Stimulated activated naive CD8-positive, alpha-beta T cell treated with anti-CD3 and anti-CD28 coated beads, Interleukin-15, amount 100 ng/mL, for 72 hours (primary cell): ENCODE data around the gene MECR.
A peak's percentile ranks its signal among the peaks of the same experiment; 100 is the strongest.

Experiments used
- ATAC-seq: fragments of 150-1000 bp; cut with Tn5 transposase; 2 replicates; pipeline ENCODE4 v1.10.0; 2021; ENCODE audit warnings: mild to moderate bottlenecking, moderate library complexity
- DNase-seq, 2 donors: peaks; one replicate each; pipeline ENCODE4 v3.0.0; 2021 to 2022
- H3K27ac Mint-ChIP-seq, 2 donors: one replicate each; pipeline ENCODE4 v1.8.0; 2022; ENCODE audit warnings: mild to moderate bottlenecking in 2 of 2, mixed read lengths in 2 of 2, moderate library complexity in 2 of 2
- H3K27me3 Mint-ChIP-seq: one replicate; pipeline ENCODE4 v1.8.0; 2022; ENCODE audit warnings: mixed read lengths
- H3K4me1 Mint-ChIP-seq: one replicate; pipeline ENCODE4 v1.8.0; 2022; ENCODE audit warnings: mild to moderate bottlenecking, mixed read lengths
- H3K4me3 Mint-ChIP-seq, 2 donors: one replicate each; pipeline ENCODE4 v1.8.0; 2022; ENCODE audit warnings: mild to moderate bottlenecking in 2 of 2, mixed read lengths in 2 of 2, moderate library complexity in 1 of 2
- H3K9me3 Mint-ChIP-seq, 2 donors: one replicate each; pipeline ENCODE4 v1.8.0; 2022; ENCODE audit warnings: mixed read lengths in 2 of 2

Gene MECR

GRCh38 chr1:29258976-29259801 is 28.5 kb upstream of the MECR start:
- no peak overlapping the region for H3K27ac Mint-ChIP-seq
- H3K9me3 Mint-ChIP-seq = no peaks in the 10 kb centered on the region
- DNase-seq (no peak), ATAC-seq (peak; percentile 77)
- H3K4me1 Mint-ChIP-seq = peaks cover 12% of the 10 kb centered on the region
- H3K27me3 Mint-ChIP-seq = peaks cover 35% of the 10 kb centered on the region
- peak overlapping the region; percentile 80 to 82 for H3K4me3 Mint-ChIP-seq

DNA sequence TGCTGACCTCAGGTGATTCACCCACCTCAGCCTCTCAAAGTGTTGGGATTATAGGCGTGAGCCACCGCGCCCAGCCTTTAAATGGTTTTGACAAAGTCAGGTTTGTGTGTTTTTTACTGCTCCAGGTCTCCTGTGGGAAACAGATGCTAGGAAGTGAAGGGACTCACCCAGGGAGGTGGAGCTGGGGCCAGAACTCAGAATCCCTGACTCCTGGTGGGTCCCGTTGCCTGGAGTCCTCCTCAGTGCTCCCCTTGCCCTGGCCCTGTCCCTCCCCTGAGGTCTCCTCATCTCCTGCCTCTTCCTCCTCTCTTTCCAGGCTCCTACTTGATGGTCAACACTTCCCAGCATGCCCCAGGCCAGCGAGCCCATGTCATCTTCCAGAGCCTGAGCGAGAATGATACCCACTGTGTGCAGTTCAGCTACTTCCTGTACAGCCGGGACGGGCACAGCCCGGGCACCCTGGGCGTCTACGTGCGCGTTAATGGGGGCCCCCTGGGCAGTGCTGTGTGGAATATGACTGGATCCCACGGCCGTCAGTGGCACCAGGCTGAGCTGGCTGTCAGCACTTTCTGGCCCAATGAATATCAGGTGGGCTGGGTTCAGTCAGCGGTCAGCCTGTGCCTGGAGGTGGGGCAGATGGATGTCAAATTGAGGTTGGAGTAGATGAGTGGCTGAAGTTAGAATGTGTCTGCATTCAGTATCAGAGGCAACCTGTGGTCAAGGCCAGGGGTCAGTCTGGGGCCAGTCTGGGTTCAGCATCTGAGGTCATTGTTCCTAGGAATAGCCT is 27.6 kb upstream of the MECR start:
- Mint-ChIP-seq H3K4me1 (peaks cover 12% of the 10 kb centered on the region), H3K27me3 (peaks cover 35% of the 10 kb centered on the region), H3K27ac (no peak overlapping the region), H3K9me3 (no peaks in the 10 kb centered on the region), H3K4me3 (no peak overlapping the region)
- DNase-seq = no peak
- no peak for ATAC-seq

- peaks cover 12% of the 10 kb centered on the region for H3K4me1 Mint-ChIP-seq
- no peak overlapping the region for H3K4me3 Mint-ChIP-seq
- DNase-seq = no peak
- no peak overlapping the region for H3K27ac Mint-ChIP-seq
- no peaks in the 10 kb centered on the region for H3K9me3 Mint-ChIP-seq
- ATAC-seq = no peak
- peaks cover 35% of the 10 kb centered on the region for H3K27me3 Mint-ChIP-seq
These were observed 26.5 kb upstream of the MECR start for GRCh38 chr1:29256979-29257804.

DNA sequence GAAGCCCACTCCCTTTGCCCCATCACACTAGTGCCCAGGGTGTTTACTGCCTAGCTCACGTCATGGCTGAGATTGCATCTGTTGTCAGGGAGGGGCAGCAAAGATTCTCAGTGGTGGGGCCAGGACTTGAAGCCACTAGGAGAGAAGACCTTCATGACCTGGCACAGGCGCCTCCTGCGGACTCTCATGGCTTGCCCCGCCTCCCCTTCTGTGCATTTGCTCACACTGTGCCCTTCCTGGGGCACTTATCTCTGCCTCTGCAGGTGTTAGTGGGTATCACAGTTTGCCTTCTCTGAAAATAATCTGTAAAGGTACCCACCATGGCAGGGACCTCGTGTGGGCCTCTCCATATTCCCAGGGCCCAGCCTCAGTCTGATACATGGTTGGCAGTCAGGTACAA is 25.7 kb upstream of the MECR start:
- Mint-ChIP-seq H3K4me3 (no peak overlapping the region), H3K4me1 (peaks cover 12% of the 10 kb centered on the region), H3K27ac (no peak overlapping the region), H3K9me3 (no peaks in the 10 kb centered on the region), H3K27me3 (peaks cover 28% of the 10 kb centered on the region)
- ATAC-seq (no peak), DNase-seq (no peak)

DNA sequence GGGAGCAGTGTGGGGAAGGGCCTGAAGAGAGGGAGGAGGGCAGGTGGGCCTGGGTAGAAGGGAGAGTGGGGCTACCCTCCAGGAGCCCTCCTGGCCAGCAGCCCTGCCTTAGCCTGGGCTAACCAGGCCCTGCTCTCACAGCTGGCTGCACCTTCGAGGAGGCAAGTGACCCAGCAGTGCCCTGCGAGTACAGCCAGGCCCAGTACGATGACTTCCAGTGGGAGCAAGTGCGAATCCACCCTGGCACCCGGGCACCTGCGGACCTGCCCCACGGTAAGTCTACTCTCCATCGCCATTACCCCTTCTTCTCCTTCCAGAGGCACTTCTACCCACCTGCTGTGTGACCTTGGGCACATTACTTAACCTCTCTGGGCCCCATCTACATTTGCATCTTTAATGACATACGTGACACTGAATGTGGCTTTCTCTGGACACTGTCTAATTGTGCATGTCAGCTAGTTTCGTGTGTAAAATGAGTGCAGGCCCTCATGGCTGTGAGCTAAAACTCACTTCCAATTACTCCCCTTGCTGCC is 24.5 kb upstream of the MECR start:
- H3K4me1 Mint-ChIP-seq = peaks cover 7% of the 10 kb centered on the region
- no peak overlapping the region for H3K4me3 Mint-ChIP-seq
- DNase-seq = no peak
- no peak for ATAC-seq
- no peaks in the 10 kb centered on the region for H3K9me3 Mint-ChIP-seq
- H3K27ac Mint-ChIP-seq = no peak overlapping the region
- H3K27me3 Mint-ChIP-seq = peaks cover 16% of the 10 kb centered on the region

GRCh38 chr1:29254346-29254745 is 23.6 kb upstream of the MECR start:
- Mint-ChIP-seq H3K9me3 (no peaks in the 10 kb centered on the region), H3K27ac (no peak overlapping the region), H3K4me1 (no peaks in the 10 kb centered on the region), H3K27me3 (peaks cover 11% of the 10 kb centered on the region), H3K4me3 (no peak overlapping the region)
- no peak for ATAC-seq
- DNase-seq = no peak

GRCh38 chr1:29253180-29253579 is 22.4 kb upstream of the MECR start:
- no peak for DNase-seq
- H3K4me3 Mint-ChIP-seq = no peak overlapping the region
- no peak overlapping the region for H3K27ac Mint-ChIP-seq
- no peaks in the 10 kb centered on the region for H3K9me3 Mint-ChIP-seq
- H3K27me3 Mint-ChIP-seq = peaks cover 3% of the 10 kb centered on the region
- H3K4me1 Mint-ChIP-seq = no peaks in the 10 kb centered on the region
- ATAC-seq = no peak

GRCh38 chr1:29251164-29252124 is 20.7 kb upstream of the MECR start:
- peaks cover 8% of the 10 kb centered on the region for H3K27me3 Mint-ChIP-seq
- no peak overlapping the region for H3K27ac Mint-ChIP-seq
- H3K9me3 Mint-ChIP-seq = no peaks in the 10 kb centered on the region
- DNase-seq (no peak), ATAC-seq (no peak)
- no peak overlapping the region for H3K4me3 Mint-ChIP-seq
- H3K4me1 Mint-ChIP-seq = no peaks in the 10 kb centered on the region

- Mint-ChIP-seq H3K27ac (peak overlapping the region in 1 of 2 donors; percentile 2), H3K9me3 (no peaks in the 10 kb centered on the region), H3K4me3 (no peak overlapping the region), H3K4me1 (no peaks in the 10 kb centered on the region), H3K27me3 (peaks cover 8% of the 10 kb centered on the region)
- ATAC-seq (no peak), DNase-seq (no peak)
These were observed 19.3 kb upstream of the MECR start for GRCh38 chr1:29249951-29250581.

DNA sequence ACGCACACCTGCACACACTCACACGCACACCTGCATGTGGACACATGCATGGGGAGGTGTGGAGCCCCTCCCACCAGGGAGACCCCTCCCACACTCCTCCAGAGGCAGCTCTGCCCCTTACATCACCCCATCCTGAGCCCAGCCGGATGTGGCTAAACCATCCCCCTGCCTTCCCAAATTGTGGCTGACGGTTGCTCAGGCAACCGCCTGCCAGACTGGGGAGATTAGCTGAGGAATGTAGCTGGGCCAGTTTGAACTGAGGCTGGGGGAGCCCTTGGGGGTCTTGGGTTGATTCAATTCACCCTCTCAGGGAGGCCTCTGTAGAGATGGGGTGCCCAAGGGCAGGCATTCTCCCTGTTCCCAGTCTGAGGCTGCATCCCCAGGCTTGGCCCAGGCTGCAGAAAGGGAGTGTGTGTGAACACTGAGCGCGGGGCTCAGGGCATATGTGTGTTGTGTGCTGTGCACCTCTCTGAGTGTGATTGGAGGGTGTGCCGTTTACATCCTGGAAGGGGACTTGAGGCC is 18.5 kb upstream of the MECR start:
- ATAC-seq = no peak
- Mint-ChIP-seq H3K9me3 (no peaks in the 10 kb centered on the region), H3K27ac (no peak overlapping the region), H3K27me3 (peaks cover 8% of the 10 kb centered on the region), H3K4me3 (no peak overlapping the region), H3K4me1 (no peaks in the 10 kb centered on the region)
- no peak for DNase-seq

- Mint-ChIP-seq H3K4me1 (no peaks in the 10 kb centered on the region), H3K4me3 (no peak overlapping the region), H3K9me3 (no peaks in the 10 kb centered on the region), H3K27me3 (peaks cover 8% of the 10 kb centered on the region), H3K27ac (no peak overlapping the region)
- ATAC-seq (no peak), DNase-seq (no peak)
These were observed 17.7 kb upstream of the MECR start for GRCh38 chr1:29248409-29248808.

- peak overlapping the region in 1 of 2 donors; percentile 10 for H3K27ac Mint-ChIP-seq
- H3K4me1 Mint-ChIP-seq = no peaks in the 10 kb centered on the region
- no peak overlapping the region for H3K4me3 Mint-ChIP-seq
- H3K9me3 Mint-ChIP-seq = no peaks in the 10 kb centered on the region
- H3K27me3 Mint-ChIP-seq = peaks cover 8% of the 10 kb centered on the region
- no peak for ATAC-seq
- DNase-seq = no peak
These were observed 17.0 kb upstream of the MECR start for GRCh38 chr1:29247571-29248273.

DNA sequence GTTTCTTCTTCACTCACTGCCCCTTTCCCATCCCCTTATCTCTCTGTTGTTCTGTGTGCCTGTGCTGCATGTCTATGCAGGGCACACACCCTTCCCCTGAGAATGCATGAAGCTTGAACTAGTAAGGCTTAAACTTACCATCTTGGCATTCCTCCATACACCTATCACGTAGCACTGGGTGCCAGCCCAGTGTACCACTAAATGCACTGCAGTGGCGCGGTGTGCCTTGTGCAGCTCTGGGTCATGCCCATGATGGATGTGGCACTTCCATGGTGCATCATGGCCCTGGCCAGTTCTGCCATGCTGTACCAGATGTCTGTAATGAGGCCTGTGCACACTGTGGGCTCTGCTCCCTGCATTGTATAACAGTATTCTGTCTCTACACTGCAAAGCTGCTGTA is 16.3 kb upstream of the MECR start:
- Mint-ChIP-seq H3K4me1 (no peaks in the 10 kb centered on the region), H3K27ac (no peak overlapping the region), H3K4me3 (no peak overlapping the region), H3K27me3 (peaks cover 8% of the 10 kb centered on the region), H3K9me3 (no peaks in the 10 kb centered on the region)
- DNase-seq (no peak), ATAC-seq (no peak)
